GM23338 (cell line): ENCODE data around the gene TMED10. TPM values are rescaled to one million over a fixed set of nuclear protein-coding genes. Genes with fewer than 3 reads are reported as not detected.

Source experiments
- ATAC-seq: fragments of 200-7000 bp; cut with Tn5 transposase; 3 replicates; pipeline ENCODE4 v1.9.1; 2020
- DNase-seq: peaks from one replicate; pipeline ENCODE4 v3.0.0-alpha.2; 2015; ENCODE audit warnings: low spot score
- H2AFZ ChIP-seq: fragments of 200-600 bp; sonication (generic); 2 replicates; pipeline ENCODE4 v1.8.0; 2016; ENCODE audit warnings: antibody characterized with exemption, mild to moderate bottlenecking, moderate library complexity
- H3F3A ChIP-seq: fragments of 200-600 bp; sonication (generic); replicated peaks from 2 replicates; pipeline ENCODE4 v1.8.0; 2017; ENCODE audit warnings: antibody characterized with exemption, mixed run types, low read depth
- H3K27ac ChIP-seq: fragments of 200-600 bp; sonication (generic); 2 replicates; pipeline ENCODE4 v1.6.1; 2016; ENCODE audit warnings: low read depth
- H3K27me3 ChIP-seq: fragments of 200-600 bp; sonication (generic); 2 replicates; pipeline ENCODE4 v1.8.0; 2016; ENCODE audit warnings: mild to moderate bottlenecking, mixed run types, moderate library complexity; ENCODE audit not compliant: insufficient read depth
- H3K36me3 ChIP-seq: fragments of 200-600 bp; sonication (generic); 2 replicates; pipeline ENCODE4 v1.8.0; 2016; ENCODE audit warnings: mild to moderate bottlenecking; ENCODE audit not compliant: insufficient read depth
- H3K4me1 ChIP-seq: fragments of 200-600 bp; sonication (generic); 2 replicates; pipeline ENCODE4 v1.8.0; 2016; ENCODE audit warnings: mild to moderate bottlenecking, moderate library complexity; ENCODE audit not compliant: insufficient read depth
- H3K4me2 ChIP-seq: fragments of 200-600 bp; sonication (generic); 2 replicates; pipeline ENCODE4 v1.7.1; 2017; ENCODE audit warnings: mixed run types
- H3K4me3 ChIP-seq: fragments of 200-600 bp; sonication (generic); 2 replicates; pipeline ENCODE4 v1.6.1; 2016; ENCODE audit warnings: mixed run types
- H3K79me2 ChIP-seq: fragments of 200-600 bp; sonication (generic); replicated peaks from 2 replicates; pipeline ENCODE4 v1.8.0; 2017; ENCODE audit warnings: mild to moderate bottlenecking; ENCODE audit not compliant: insufficient read depth
- H3K9me2 ChIP-seq: fragments of 200-600 bp; sonication (generic); 2 replicates; pipeline ENCODE4 v1.8.0; 2017; ENCODE audit not compliant: insufficient read depth
- H4K20me1 ChIP-seq: fragments of 200-600 bp; sonication (generic); replicated peaks from 2 replicates; pipeline ENCODE4 v1.8.0; 2017; ENCODE audit warnings: mild to moderate bottlenecking; ENCODE audit not compliant: insufficient read depth
- H3K27ac Mint-ChIP-seq: 2 replicates; pipeline ENCODE4 v1.8.0; 2020; ENCODE audit warnings: inconsistent platforms, mild to moderate bottlenecking, moderate library complexity, mixed read lengths
- H3K27me3 Mint-ChIP-seq: 3 replicates; pipeline ENCODE4 v1.8.0; 2022; ENCODE audit warnings: low read depth, mild to moderate bottlenecking, moderate library complexity, mixed read lengths, inconsistent platforms; ENCODE audit not compliant: insufficient read depth, poor library complexity
- H3K36me3 Mint-ChIP-seq: 3 replicates; pipeline ENCODE4 v1.8.0; 2021; ENCODE audit warnings: low read depth, mild to moderate bottlenecking, inconsistent platforms, moderate library complexity, mixed read lengths
- H3K4me1 Mint-ChIP-seq: 3 replicates; pipeline ENCODE4 v1.8.0; 2020; ENCODE audit warnings: mild to moderate bottlenecking, inconsistent platforms, mixed read lengths
- H3K4me3 Mint-ChIP-seq: 3 replicates; pipeline ENCODE4 v1.8.0; 2021; ENCODE audit warnings: moderate library complexity, mild to moderate bottlenecking, inconsistent platforms, mixed read lengths
- H3K9me3 Mint-ChIP-seq: 3 replicates; pipeline ENCODE4 v1.8.0; 2020; ENCODE audit warnings: moderate library complexity, mild to moderate bottlenecking, inconsistent platforms, mixed read lengths
- CREB1 ChIP-seq: fragments of 250-450 bp; sonication (Bioruptor Pico); IDR thresholded peaks from 2 replicates; pipeline ENCODE4 v1.5.0; 2020; ENCODE audit warnings: low read depth, mild to moderate bottlenecking, moderate library complexity
- EZH2 ChIP-seq: fragments of 200-600 bp; sonication (generic); IDR thresholded peaks from one replicate; pipeline ENCODE4 v1.8.0; 2017; ENCODE audit warnings: antibody characterized with exemption, mild to moderate bottlenecking, low read depth; ENCODE audit not compliant: unreplicated experiment
- EZH2phosphoT487 ChIP-seq: fragments of 200-600 bp; sonication (generic); IDR thresholded peaks from one replicate; pipeline ENCODE4 v1.8.1; 2018; ENCODE audit warnings: antibody characterized with exemption; ENCODE audit not compliant: unreplicated experiment
- JUNB ChIP-seq: IDR thresholded peaks from one replicate; pipeline ENCODE4 v1.6.1; 2016; ENCODE audit warnings: antibody characterized with exemption; ENCODE audit not compliant: unreplicated experiment
- NANOG ChIP-seq: IDR thresholded peaks from 2 replicates; pipeline ENCODE4 v1.6.1; 2016; ENCODE audit warnings: antibody characterized with exemption, borderline replicate concordance
- POLR2AphosphoS5 ChIP-seq: IDR thresholded peaks from 2 replicates; pipeline ENCODE4 v1.6.1; 2016; ENCODE audit warnings: antibody characterized with exemption, low read depth
- STAT1 ChIP-seq: IDR thresholded peaks from one replicate; pipeline ENCODE4 v1.6.1; 2016; ENCODE audit warnings: antibody characterized with exemption; ENCODE audit not compliant: unreplicated experiment
- ZNF114 ChIP-seq: fragments of 250-450 bp; sonication (Bioruptor Pico); IDR thresholded peaks from 2 replicates; pipeline ENCODE4 v1.5.0; 2020; ENCODE audit warnings: mild to moderate bottlenecking, moderate library complexity
- ZNF331 ChIP-seq: fragments of 250-450 bp; sonication (Bioruptor Pico); IDR thresholded peaks from 2 replicates; pipeline ENCODE4 v1.5.0; 2020; ENCODE audit warnings: low read depth, mild to moderate bottlenecking, moderate library complexity
- polyA plus RNA-seq: library from polyadenylated mRNA; unstranded; fragments of >200 nt; fragmentation: Nextera tagmentation; extraction: Ambion mirVana; gene quantifications from 2 replicates; pipeline ENCODE4 v1.2.1, GENCODE V29; 2016
- total RNA-seq: library from RNA; depleted of rRNA; stranded (reverse); fragments of >200 nt; shearing (Covaris generic); gene quantifications from 2 replicates; pipeline ENCODE4 v1.2.3, GENCODE V29; 2014
- TF ChIP-seq, protein P1 (sequence below), 2 experiments: fragments of 200-600 bp in 1 of 2; sonication (generic) in 1 of 2; conservative IDR thresholded peaks; 2 replicates each; pipeline versions ENCODE4 v1.5.1 to v1.6.1; 2016 to 2017; ENCODE audit warnings: antibody characterized with exemption in 2 of 2, low read depth in 2 of 2, mild to moderate bottlenecking in 2 of 2, moderate library complexity in 1 of 2
- TF ChIP-seq, protein P2 (sequence below): fragments of 250-450 bp; sonication (Bioruptor Pico); IDR thresholded peaks from 2 replicates; pipeline ENCODE4 v1.5.0; 2020; ENCODE audit warnings: mild to moderate bottlenecking, moderate library complexity
- TF ChIP-seq, protein P3 (sequence below): IDR thresholded peaks from 2 replicates; pipeline ENCODE4 v1.6.1; 2016; ENCODE audit warnings: antibody characterized with exemption
- TF ChIP-seq, protein P4 (sequence below): IDR thresholded peaks from one replicate; pipeline ENCODE4 v1.6.1; 2018; ENCODE audit warnings: antibody characterized with exemption; ENCODE audit not compliant: unreplicated experiment

Gene TMED10
- total and polyA plus RNA-seq, 2 experiments from 2014 or later, result 180 to 196 TPM

DNA sequence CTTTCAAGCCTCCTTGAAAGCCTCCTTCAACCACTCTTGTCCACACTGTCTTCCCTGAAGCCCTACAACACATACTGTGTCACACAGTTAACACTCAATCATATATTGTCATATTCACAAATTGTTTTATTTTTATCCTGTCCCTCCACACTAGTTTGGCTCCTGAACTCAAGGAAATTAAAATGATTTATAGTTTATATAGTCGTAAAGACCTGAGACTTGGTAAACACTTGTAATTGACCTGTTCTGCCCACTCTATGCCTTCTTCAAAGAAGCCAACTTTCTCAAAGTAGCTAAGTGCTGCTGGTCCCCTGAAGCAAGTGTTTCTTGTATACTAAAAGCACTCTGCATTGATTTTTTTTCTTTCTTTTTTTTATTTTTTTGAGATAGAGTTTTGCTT, 33.9 kb downstream of the TMED10 start:
- Histone ChIP-seq H3K36me3 (peaks cover 7% of the 10 kb centered on the region; the same call in 1 of the 2 replicates), H3K4me3 (no peak overlapping the region), H3K4me1 (no peaks in the 10 kb centered on the region), H2AFZ (no peak overlapping the region), H3K9me2 (no peaks in the 10 kb centered on the region), H3K27me3 (no peaks in the 10 kb centered on the region), H3K79me2 (peaks cover 33% of the 10 kb centered on the region), H3K27ac (no peak overlapping the region), H4K20me1 (peaks cover 14% of the 10 kb centered on the region; the same call in 1 of the 2 replicates), H3K4me2 (no peak overlapping the region), H3F3A (no peaks in the 10 kb centered on the region)
- no peak overlapping the region for H3K4me3 Mint-ChIP-seq
- peaks cover 3% of the 10 kb centered on the region for H3K27me3 Mint-ChIP-seq
- no peaks in the 10 kb centered on the region for H3K9me3 Mint-ChIP-seq
- TF ChIP-seq, protein P1, sequence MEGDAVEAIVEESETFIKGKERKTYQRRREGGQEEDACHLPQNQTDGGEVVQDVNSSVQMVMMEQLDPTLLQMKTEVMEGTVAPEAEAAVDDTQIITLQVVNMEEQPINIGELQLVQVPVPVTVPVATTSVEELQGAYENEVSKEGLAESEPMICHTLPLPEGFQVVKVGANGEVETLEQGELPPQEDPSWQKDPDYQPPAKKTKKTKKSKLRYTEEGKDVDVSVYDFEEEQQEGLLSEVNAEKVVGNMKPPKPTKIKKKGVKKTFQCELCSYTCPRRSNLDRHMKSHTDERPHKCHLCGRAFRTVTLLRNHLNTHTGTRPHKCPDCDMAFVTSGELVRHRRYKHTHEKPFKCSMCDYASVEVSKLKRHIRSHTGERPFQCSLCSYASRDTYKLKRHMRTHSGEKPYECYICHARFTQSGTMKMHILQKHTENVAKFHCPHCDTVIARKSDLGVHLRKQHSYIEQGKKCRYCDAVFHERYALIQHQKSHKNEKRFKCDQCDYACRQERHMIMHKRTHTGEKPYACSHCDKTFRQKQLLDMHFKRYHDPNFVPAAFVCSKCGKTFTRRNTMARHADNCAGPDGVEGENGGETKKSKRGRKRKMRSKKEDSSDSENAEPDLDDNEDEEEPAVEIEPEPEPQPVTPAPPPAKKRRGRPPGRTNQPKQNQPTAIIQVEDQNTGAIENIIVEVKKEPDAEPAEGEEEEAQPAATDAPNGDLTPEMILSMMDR (conservative IDR thresholded peaks at IDR 0.05; ENCODE audit: low read depth in 2 of 2), result no peak
- TF ChIP-seq STAT1, result no peak
- TF ChIP-seq, protein P2, sequence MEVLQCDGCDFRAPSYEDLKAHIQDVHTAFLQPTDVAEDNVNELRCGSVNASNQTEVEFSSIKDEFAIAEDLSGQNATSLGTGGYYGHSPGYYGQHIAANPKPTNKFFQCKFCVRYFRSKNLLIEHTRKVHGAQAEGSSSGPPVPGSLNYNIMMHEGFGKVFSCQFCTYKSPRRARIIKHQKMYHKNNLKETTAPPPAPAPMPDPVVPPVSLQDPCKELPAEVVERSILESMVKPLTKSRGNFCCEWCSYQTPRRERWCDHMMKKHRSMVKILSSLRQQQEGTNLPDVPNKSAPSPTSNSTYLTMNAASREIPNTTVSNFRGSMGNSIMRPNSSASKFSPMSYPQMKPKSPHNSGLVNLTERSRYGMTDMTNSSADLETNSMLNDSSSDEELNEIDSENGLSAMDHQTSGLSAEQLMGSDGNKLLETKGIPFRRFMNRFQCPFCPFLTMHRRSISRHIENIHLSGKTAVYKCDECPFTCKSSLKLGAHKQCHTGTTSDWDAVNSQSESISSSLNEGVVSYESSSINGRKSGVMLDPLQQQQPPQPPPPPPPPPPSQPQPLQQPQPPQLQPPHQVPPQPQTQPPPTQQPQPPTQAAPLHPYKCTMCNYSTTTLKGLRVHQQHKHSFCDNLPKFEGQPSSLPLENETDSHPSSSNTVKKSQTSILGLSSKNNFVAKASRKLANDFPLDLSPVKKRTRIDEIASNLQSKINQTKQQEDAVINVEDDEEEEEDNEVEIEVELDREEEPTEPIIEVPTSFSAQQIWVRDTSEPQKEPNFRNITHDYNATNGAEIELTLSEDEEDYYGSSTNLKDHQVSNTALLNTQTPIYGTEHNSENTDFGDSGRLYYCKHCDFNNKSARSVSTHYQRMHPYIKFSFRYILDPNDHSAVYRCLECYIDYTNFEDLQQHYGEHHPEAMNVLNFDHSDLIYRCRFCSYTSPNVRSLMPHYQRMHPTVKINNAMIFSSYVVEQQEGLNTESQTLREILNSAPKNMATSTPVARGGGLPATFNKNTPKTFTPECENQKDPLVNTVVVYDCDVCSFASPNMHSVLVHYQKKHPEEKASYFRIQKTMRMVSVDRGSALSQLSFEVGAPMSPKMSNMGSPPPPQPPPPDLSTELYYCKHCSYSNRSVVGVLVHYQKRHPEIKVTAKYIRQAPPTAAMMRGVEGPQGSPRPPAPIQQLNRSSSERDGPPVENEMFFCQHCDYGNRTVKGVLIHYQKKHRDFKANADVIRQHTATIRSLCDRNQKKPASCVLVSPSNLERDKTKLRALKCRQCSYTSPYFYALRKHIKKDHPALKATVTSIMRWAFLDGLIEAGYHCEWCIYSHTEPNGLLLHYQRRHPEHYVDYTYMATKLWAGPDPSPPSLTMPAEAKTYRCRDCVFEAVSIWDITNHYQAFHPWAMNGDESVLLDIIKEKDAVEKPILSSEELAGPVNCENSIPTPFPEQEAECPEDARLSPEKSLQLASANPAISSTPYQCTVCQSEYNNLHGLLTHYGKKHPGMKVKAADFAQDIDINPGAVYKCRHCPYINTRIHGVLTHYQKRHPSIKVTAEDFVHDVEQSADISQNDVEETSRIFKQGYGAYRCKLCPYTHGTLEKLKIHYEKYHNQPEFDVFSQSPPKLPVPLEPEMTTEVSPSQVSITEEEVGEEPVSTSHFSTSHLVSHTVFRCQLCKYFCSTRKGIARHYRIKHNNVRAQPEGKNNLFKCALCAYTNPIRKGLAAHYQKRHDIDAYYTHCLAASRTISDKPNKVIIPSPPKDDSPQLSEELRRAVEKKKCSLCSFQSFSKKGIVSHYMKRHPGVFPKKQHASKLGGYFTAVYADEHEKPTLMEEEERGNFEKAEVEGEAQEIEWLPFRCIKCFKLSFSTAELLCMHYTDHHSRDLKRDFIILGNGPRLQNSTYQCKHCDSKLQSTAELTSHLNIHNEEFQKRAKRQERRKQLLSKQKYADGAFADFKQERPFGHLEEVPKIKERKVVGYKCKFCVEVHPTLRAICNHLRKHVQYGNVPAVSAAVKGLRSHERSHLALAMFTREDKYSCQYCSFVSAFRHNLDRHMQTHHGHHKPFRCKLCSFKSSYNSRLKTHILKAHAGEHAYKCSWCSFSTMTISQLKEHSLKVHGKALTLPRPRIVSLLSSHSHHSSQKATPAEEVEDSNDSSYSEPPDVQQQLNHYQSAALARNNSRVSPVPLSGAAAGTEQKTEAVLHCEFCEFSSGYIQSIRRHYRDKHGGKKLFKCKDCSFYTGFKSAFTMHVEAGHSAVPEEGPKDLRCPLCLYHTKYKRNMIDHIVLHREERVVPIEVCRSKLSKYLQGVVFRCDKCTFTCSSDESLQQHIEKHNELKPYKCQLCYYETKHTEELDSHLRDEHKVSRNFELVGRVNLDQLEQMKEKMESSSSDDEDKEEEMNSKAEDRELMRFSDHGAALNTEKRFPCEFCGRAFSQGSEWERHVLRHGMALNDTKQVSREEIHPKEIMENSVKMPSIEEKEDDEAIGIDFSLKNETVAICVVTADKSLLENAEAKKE, result no peak
- TF ChIP-seq EZH2, result no peak
- no peak for TF ChIP-seq CREB1
- TF ChIP-seq POLR2AphosphoS5, result no peak
- no peak for TF ChIP-seq EZH2phosphoT487
- TF ChIP-seq, protein P3, sequence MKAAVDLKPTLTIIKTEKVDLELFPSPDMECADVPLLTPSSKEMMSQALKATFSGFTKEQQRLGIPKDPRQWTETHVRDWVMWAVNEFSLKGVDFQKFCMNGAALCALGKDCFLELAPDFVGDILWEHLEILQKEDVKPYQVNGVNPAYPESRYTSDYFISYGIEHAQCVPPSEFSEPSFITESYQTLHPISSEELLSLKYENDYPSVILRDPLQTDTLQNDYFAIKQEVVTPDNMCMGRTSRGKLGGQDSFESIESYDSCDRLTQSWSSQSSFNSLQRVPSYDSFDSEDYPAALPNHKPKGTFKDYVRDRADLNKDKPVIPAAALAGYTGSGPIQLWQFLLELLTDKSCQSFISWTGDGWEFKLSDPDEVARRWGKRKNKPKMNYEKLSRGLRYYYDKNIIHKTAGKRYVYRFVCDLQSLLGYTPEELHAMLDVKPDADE, result no peak
- no peak for TF ChIP-seq ZNF331 (CRISPR knock-in tag)
- TF ChIP-seq ZNF114, result no peak
- TF ChIP-seq JUNB, result no peak
- TF ChIP-seq, protein P4, sequence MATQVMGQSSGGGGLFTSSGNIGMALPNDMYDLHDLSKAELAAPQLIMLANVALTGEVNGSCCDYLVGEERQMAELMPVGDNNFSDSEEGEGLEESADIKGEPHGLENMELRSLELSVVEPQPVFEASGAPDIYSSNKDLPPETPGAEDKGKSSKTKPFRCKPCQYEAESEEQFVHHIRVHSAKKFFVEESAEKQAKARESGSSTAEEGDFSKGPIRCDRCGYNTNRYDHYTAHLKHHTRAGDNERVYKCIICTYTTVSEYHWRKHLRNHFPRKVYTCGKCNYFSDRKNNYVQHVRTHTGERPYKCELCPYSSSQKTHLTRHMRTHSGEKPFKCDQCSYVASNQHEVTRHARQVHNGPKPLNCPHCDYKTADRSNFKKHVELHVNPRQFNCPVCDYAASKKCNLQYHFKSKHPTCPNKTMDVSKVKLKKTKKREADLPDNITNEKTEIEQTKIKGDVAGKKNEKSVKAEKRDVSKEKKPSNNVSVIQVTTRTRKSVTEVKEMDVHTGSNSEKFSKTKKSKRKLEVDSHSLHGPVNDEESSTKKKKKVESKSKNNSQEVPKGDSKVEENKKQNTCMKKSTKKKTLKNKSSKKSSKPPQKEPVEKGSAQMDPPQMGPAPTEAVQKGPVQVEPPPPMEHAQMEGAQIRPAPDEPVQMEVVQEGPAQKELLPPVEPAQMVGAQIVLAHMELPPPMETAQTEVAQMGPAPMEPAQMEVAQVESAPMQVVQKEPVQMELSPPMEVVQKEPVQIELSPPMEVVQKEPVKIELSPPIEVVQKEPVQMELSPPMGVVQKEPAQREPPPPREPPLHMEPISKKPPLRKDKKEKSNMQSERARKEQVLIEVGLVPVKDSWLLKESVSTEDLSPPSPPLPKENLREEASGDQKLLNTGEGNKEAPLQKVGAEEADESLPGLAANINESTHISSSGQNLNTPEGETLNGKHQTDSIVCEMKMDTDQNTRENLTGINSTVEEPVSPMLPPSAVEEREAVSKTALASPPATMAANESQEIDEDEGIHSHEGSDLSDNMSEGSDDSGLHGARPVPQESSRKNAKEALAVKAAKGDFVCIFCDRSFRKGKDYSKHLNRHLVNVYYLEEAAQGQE, result no peak
- no peak for TF ChIP-seq NANOG
- H3K36me3 Mint-ChIP-seq, result peaks cover 23% of the 10 kb centered on the region
- H3K4me1 Mint-ChIP-seq, result peaks cover 6% of the 10 kb centered on the region; the same call in 1 of the 3 replicates
- ATAC-seq (no peak), DNase-seq (no peak)
- no peak overlapping the region; the same call in 1 of the 2 replicates for H3K27ac Mint-ChIP-seq
